HG03571 (cell line): ENCODE results near the gene RNASE7.

ENCODE experiments used
- ATAC-seq: cut with Tn5 transposase; IDR thresholded peaks from one replicate; pipeline ENCODE4 v1.9.1; 2021; ENCODE audit not compliant: unreplicated experiment

The RNASE7 gene

DNA sequence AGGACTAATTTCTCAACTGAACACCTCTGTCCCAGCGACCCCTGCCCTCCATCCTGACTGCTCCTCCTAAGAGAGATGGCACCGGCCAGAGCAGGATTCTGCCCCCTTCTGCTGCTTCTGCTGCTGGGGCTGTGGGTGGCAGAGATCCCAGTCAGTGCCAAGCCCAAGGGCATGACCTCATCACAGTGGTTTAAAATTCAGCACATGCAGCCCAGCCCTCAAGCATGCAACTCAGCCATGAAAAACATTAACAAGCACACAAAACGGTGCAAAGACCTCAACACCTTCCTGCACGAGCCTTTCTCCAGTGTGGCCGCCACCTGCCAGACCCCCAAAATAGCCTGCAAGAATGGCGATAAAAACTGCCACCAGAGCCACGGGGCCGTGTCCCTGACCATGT is 756 bp downstream of the RNASE7 start:
- no peak for ATAC-seq

DNA sequence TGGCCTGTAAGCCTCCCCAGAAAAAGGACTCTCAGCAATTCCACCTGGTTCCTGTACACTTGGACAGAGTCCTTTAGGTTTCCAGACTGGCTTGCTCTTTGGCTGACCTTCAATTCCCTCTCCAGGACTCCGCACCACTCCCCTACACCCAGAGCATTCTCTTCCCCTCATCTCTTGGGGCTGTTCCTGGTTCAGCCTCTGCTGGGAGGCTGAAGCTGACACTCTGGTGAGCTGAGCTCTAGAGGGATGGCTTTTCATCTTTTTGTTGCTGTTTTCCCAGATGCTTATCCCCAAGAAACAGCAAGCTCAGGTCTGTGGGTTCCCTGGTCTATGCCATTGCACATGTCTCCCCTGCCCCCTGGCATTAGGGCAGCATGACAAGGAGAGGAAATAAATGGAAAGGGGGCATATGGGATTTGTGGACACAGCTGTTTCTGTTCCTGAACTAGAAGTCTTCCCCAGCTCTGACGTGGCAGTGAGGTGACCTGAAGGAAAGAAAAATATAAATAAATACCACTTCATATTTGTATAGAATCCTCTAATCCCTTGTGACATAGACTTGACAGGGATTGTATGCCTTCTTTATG is 1.3 kb downstream of the RNASE7 start:
- no peak for ATAC-seq

DNA sequence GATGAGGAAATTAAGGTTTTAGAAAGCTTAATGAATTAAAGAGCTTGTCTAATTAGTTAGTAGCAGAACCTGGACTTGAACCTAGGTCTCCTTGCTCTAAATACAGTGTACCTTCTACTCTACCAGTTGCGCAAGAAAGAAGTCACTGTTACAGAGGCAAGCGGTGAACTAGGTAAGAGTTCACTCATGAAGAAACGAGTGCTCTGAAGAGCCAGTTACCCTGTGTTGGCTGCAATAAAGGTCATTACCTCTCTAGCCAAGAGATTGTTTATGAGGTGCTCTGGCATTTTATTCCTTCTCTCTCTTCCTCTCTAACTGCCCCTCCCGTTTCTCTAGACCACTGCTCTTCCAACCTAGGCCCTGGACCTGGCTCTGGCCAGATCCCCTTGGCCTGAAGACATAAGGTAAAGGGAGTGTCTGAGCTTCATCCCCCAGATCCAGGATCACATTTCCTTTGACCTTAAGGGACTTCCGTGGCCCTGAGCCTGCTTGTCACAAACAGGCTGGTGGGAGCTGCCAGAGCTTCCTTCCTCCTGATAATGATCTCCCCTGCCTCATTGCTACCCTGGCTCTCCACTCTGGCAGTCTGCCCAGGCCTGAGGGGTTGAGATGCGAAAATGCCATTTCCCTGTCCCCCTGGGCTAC is 1.9 kb downstream of the RNASE7 start:
- no peak for ATAC-seq

DNA sequence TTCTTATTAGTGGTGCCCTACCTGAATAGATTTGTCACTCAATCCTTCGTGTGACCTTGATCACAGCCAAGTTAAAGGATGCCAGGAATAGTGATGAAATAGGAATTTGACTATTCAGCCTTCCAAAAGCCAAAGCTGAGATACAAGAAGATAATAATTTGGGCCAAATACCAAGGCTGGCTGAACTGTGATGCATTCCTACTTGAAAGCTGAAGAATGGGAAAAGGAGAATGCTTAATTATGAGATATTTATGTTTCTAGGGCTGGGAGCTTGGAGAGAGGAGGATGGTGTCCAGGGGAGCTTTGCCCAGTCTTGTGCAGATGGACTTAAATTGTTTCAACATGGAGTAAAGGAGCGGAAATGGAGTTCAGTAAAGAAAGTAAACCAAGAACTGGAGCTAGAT is 5.2 kb downstream of the RNASE7 start:
- no peak for ATAC-seq

DNA sequence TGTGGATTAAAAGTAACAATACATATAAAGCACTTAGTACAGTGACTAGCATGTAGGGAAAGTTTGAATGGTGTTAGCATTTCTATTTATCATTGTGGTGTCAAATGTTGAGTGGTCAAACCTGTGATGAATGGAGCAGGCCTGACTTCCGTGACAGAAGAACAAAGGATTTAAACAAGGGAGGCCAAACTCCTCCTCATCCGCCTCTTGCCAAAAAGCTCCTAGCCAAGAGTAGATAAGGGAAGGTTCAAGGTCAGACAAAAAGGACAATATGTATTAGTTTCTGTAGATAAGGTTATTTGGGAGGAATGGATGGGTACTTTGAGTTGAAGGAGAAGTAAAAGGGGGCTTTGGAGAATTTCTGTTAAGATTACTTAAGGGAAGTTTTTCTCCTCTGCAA is 6.5 kb downstream of the RNASE7 start:
- ATAC-seq = no peak

DNA sequence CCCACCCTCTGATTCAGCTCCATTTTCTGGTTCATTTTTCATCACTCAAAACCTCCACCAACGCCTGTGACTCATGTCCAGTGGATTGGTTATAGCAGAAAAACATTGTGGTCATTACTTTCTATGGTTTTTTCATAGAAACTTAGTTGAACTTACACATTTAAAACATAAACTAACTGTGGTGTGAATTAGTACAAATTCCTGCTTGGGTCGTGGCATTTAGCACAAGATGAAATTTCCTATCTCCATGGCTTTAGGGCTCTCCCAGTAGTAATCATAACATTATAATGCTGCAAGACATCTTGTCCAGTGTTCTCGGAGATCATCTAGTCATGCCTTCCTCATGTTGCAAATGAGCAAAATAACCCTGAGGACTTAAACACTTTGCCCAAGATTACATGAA is 7.1 kb downstream of the RNASE7 start:
- no peak for ATAC-seq

DNA sequence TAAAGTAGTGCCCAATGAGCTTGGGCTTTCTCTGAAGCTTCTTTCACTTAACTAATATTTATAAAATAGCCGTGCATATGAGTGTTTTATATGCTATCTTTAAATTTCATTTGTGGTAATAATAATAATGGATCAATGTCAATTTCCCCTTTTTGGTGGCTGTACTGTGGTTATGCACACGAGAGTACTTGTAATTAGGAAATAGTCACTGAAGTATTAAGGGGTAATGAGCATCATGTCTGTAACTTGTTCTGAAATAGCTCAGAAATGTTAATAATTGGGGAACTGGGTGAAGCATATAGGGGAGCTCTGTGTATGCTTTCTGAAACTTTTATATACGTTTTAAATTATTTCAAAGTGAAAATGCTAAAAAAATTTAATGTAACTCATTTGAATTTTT is 8.4 kb downstream of the RNASE7 start:
- ATAC-seq = no peak

DNA sequence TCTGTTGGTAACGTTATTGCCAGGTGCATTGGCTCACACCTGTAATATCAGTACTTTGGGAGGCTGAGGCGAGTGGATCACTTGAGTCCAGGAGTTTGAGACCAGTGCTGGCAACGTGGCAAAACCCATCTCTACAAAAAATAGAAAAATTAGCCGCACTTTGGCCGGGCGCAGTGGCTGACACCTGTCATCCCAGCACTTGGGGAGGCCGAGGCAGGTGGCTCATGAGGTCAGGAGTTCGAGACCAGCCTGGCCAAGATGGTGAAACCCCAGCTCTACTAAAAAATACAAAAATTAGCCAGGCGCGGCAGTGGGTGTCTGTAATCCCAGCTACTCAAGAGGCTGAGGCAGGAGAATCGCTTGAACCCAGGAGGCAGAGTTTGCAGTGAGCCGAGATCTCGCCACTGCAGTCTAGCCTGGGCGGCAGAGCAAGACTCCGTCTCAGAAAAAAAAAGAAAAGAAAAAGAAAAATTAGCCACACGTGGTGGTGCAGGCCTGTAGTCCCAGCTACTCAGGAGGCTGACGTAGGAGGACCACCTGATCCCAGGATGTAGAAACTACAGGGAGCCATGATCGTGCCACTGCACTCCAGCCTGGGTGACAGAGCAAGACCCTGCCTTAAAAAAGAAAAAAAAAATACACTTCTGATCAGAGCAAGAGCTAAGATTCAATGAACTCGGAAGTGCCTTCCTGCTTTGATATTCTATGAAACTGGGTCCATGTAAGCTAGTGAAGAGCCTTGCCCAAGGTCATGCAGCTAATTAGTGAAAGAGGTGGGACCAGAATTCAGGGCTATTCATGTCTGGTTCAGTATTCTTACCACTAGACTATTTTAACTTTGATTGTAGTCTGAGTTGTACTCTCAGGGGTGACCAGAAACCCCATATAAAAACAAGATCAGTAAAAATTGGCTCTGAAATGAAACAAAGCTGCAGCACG is 11.3 kb downstream of the RNASE7 start:
- no peak for ATAC-seq

DNA sequence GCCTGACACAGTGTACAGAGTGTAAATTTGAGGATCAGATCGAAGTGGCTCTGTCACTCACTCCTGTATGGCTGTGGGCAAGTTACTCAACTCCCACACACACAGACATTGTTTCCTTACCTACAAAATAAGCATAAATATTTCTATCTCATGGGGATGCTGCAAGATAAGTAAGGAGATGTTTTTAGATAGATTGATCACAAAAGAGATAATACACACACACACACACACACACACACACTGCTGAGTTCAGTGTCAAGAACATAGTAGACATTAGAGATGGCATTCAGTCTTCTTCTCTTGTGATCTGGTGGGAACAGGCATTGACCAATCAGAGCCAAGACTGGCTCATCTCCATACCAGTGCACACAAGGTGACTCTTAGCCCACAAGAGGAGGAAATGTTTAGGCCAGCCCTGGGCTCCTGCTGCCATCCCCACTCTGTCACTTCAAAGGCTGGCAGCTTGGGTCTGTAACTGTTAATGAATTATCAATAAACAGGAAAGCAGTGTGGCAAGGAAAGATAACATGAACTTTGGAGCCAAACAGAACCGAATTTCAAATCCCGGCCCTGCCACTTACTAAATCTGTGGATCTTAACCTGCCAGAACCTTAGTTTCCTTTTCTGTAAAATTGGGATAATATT is 12.1 kb downstream of the RNASE7 start:
- ATAC-seq = no peak

DNA sequence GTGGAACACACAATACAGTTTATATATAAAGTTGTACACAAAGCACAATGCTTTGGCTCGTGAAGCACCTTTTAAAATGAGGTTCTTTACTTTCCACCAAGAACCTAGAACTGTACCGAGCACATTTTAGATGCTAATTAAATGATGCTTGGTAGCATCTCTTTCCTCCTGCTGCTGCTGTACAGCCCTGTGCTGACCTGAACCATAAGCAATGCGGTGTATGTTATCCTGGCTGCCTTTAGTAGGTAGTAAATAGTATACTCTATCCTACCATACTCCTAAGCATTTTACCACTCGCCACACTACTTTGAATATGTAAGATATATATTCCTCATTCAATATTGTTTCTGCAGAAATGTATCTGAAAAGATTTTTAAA is 12.6 kb downstream of the RNASE7 start:
- no peak for ATAC-seq

DNA sequence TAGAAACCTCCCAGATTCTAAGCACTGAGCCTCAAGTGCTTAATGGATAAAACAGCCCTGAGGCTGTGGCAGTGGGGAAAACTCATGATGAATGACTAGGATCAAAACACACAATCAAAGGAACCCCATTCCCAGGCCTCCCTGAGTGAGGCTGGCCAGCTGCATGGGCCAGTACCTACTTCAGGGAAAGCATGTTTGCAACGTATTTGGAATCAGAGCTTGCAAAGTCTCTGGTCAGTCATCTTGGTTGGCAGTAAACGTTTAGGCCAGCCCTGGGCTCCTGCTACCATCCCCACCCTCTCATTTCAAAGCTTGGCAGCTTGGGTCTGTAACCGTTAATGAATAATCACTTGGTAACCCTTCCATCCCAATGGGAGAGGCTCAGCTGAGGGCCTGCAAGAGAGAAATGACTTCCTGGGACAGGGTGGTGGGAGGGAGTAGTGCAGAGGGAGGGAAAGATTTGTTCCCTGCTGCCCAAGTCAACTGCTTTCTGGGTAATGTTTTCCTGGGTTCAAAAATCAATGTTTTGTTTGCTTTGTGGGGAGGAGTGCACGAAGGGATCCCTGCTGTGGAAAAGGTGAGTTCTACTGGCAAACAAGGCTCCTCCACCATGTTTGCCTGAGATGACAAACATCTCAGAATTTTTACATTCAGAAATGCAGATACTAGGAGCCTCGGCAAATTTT is 13.4 kb downstream of the RNASE7 start:
- ATAC-seq = no peak

DNA sequence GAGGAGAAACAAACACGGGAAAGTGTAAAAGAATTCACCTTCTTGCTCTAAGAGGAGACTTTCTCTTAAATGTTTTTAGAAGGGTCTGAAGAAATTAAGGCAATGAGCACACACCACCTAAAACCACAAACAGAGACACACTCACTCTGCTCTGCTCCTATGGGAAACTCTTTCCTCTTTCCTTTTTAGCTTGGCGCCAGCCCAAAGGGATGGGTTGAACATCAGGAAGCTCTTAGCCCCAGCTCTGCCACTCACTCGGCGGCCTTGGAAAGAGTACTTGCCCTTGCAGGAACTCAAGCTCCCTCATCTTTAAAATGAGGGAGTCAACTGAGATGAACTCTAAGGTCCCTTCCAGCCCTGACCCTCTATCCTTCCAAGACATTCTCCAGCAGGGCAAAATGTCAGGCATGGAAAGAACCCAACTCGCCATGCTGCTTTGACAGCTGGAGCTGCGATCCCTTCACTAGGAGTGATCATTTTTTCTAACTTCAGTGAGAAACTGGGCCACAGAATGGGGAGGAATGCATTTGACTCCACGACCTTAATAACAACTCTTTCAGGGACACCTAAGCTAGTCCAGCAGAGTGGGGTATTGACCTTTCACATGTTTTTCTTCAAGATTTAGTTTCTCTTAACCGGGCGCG is 14.5 kb downstream of the RNASE7 start:
- no peak for ATAC-seq

DNA sequence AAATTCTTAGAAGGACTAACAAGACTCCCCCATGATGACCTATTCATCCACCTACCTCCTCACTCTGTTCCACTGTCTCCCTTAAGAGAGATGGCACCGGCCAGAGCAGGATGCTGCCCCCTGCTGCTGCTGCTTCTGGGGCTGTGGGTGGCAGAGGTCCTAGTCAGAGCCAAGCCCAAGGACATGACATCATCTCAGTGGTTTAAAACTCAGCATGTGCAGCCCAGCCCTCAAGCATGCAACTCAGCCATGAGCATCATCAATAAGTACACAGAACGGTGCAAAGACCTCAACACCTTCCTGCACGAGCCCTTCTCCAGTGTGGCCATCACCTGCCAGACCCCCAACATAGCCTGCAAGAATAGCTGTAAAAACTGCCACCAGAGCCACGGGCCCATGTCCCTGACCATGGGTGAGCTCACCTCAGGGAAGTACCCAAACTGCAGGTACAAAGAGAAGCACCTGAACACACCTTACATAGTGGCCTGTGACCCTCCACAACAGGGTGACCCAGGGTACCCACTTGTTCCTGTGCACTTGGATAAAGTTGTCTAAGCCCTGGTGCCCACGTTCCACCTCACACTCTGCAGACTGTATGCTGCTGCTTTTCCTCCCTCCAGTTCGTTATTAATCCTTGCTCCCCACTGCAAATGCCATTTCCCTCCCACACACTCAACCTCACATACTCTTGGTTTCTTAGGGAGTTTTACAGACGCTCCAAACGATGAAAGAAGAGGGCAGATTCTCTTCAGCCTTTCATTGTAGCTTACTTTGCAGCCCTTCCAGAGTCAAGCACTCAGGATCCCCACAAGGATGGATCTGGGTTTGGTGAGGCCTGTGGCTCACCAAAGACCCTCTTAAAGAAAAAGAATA is 15.9 kb downstream of the RNASE7 start, which contains the start of gene RNASE8:
TSS of gene RNASE8 (plus strand) at position 20 of the 873 bp plus-strand sequence. CDS start at position 91, 71 bp downstream.
- ATAC-seq = no peak

DNA sequence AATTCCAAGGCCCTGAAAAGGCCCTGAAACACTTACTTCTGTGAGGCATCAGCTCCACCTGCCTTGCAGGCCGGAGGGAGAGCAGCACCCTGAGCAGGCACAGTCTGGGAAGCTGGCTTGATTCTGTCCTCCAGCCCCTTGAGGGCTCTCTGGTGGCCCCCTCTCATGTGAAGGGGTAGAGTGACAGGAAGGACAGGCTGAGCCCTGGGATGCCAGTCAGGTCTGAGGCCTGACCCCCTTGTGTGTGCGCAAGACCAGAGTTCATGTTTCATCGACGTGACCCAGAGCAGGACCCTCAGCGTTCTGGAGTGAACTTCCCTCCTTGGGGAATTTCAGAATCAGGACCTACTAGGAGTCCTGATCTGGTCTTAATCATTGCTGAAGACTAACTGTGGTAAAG is 16.7 kb downstream of the RNASE7 start:
- no peak for ATAC-seq

DNA sequence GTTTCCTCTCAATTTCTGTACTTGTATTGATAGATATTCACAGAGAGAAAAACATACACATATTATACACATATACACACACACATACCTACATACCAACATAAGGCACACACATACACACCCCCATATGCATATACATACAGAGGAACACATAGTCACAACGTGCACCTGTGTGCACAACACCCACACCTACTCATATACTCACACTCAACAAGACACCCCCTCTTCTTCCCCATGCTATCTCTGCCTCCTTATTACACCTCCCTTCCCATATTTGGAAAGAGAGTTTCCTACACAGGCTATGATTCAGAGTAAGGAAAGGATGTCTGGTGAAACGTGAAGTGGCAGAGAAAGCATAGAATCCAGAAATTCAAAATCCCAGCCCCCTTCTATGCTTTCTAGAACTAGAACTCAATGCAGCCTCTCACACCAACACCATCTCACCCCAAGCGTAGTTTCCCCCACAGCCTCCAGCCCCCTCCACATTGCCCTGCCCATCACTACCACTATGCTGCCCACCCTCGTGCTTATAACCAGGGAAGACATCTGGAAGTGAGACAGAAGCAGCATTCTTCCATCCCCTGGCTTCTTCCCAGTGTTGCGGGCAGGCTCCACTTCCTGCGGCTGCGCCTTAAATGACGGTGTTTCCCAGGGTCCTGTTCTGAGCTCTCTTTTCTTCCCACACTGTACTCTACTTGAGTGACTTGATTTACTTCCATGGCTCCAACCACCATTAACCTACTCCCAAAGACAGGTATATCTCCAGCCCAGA is 17.9 kb downstream of the RNASE7 start:
- no peak for ATAC-seq

DNA sequence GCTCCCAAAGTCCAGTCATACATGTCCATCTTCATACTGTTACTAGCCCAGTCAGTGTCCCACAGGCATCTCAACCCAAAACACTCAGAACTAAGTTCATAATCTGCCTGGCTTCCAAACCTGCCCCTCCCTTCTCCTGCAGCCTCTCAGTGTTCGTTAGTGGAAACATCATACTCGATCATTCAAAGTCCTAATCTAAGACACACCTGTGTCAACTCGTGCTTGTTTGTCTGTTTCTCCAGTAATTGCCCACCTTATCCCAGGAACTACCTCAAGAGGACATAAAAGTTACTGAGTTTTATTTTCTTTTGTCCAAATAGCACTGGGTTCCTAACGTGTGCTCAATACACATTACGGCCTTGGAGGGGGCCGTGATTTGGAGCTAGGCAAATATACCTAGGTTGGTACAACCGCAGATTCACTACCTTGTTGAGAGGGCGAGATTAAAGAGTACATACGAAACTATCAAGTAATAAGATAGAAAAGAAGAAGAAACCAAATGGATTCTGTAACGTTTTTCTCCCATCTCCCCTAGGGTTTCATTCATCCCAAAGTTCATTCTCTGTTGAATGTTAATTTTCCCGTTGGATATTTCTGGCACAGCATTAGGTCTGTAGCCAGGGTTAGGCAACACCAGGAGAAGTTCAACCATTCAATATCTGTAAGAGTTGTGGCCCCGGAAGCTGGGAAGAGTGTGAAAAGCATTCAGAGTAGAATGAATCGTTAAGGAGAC is 18.6 kb downstream of the RNASE7 start:
- no peak for ATAC-seq

DNA sequence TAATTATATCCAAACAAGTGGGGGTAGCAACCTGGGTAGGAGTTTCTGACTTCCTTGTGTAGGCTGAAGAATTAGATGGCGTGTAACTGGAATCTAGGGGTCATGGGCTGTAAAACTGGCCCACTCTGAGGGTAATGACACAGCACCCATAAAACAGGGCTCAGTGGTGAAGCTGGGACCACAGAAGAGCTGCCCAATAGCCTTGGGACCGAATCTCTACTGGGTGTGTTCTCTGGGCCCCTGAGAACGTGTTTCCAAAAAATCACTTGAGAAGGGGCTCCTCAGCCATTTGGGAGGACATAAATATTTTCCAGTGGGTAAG is 19.1 kb downstream of the RNASE7 start:
- ATAC-seq = no peak

DNA sequence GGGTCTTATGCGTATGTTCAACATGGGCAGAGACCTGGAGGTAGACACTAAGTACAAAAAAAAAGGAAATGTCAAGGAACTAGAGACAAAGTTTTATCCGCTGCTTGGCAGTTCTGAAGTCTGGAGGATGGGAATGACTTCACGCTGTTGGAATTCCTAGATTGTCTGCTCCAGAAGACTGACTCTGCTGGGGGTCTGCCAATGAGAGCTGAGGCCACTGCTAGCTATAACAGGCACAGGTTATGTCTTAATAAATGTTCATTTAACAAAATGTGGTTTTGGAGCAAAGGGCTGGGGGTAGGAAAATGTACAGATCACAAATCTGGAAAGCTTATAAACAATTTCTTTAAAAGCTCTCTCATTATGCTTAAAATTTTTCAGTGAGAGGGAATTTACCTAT is 21.3 kb downstream of the RNASE7 start:
- no peak for ATAC-seq
